Spleen (tissue), 11 donors: ENCODE measurements around the gene KCNQ5. TPM values are rescaled to one million over a fixed set of nuclear protein-coding genes. Genes with fewer than 3 reads are reported as not detected.

Source experiments
- DNase-seq: peaks from one replicate; pipeline ENCODE4 v3.0.0-alpha.2; 2020
- H3K27ac ChIP-seq, 8 donors: fragments of 200-600 bp; sonication (generic) in 7 of 8; 1 replicate in 4 of 8; 2 replicates in 4 of 8; pipeline versions ENCODE4 v1.5.0 to v1.8.0; 2016 to 2021; ENCODE audit warnings: inconsistent platforms in 4 of 8, mild to moderate bottlenecking in 4 of 8, moderate library complexity in 1 of 8
- H3K27me3 ChIP-seq, 7 donors: fragments of 200-600 bp; sonication (generic) in 6 of 7; replicated peaks in 1 of 7; 1 replicate in 4 of 7; 2 replicates in 3 of 7; pipeline versions ENCODE4 v1.5.0 to v1.8.0; 2016 to 2021; ENCODE audit warnings: inconsistent platforms in 3 of 7, mild to moderate bottlenecking in 1 of 7
- H3K36me3 ChIP-seq, 6 donors: fragments of 200-600 bp; sonication (generic) in 5 of 6; 1 replicate in 4 of 6; 2 replicates in 2 of 6; pipeline versions ENCODE4 v1.5.0 to v1.8.0; 2016 to 2021; ENCODE audit warnings: inconsistent platforms in 2 of 6
- H3K4me1 ChIP-seq, 6 donors: fragments of 200-600 bp; sonication (generic) in 5 of 6; 1 replicate in 3 of 6; 2 replicates in 3 of 6; pipeline versions ENCODE4 v1.5.0 to v1.8.0; 2016 to 2021; ENCODE audit warnings: inconsistent platforms in 3 of 6
- H3K4me3 ChIP-seq, 8 donors: fragments of 200-600 bp; sonication (generic) in 7 of 8; 1 replicate in 4 of 8; 2 replicates in 4 of 8; pipeline versions ENCODE4 v1.5.0 to v1.8.0; 2016 to 2021; ENCODE audit warnings: inconsistent platforms in 4 of 8, mild to moderate bottlenecking in 4 of 8, moderate library complexity in 2 of 8
- H3K9me3 ChIP-seq, 8 donors: fragments of 200-600 bp; sonication (generic) in 7 of 8; 1 replicate in 4 of 8; 2 replicates in 4 of 8; pipeline versions ENCODE4 v1.5.0 to v1.8.0; 2016 to 2021; ENCODE audit warnings: inconsistent platforms in 4 of 8
- CTCF ChIP-seq, 11 experiments: fragments of 200-600 bp in 7 of 11; fragments of 450-650 bp in 4 of 11; sonication (generic) in 4 of 11; IDR thresholded peaks in 8 of 11; conservative IDR thresholded peaks in 3 of 11; 1 replicate in 7 of 11; 2 replicates in 4 of 11; pipeline versions ENCODE4 v1.4.0 to v1.8.0; 2016 to 2021; ENCODE audit warnings: antibody characterized with exemption in 11 of 11, inconsistent platforms in 4 of 11, mild to moderate bottlenecking in 1 of 11
- POLR2A ChIP-seq, 3 donors: fragments of 450-650 bp; IDR thresholded peaks; one replicate each; pipeline ENCODE4 v1.5.1; 2017; ENCODE audit warnings: antibody characterized with exemption in 3 of 3, mild to moderate bottlenecking in 1 of 3
- POLR2AphosphoS5 ChIP-seq, 3 donors: sonication (generic); formaldehyde crosslinking; IDR thresholded peaks; one replicate each; pipeline ENCODE4 v1.5.1; 2017; ENCODE audit warnings: antibody characterized with exemption in 3 of 3
- WGBS, 5 donors: extraction: QIAGEN DNeasy Blood & Tissue Kit in 3 of 5; methylation state at CpG; one replicate each; pipeline versions ENCODE4 v1.1.5 to v1.1.7; 2013 to 2018; 5-methylcytosine and 5-hydroxymethylcytosine counted together
- intact Hi-C: fragments of 100-400 bp; cut with DNase I; formaldehyde crosslinking; loops from one replicate; pipeline ENCODE4 v1.15.0; 2023; ENCODE audit warnings: low total_unique reads
- polyA plus RNA-seq, 3 donors: library from polyadenylated mRNA; stranded (reverse); fragments of 200-250 nt; gene quantifications; one replicate each; pipeline ENCODE4 v1.2.1, GENCODE V29; 2013
- total RNA-seq, 7 donors: library from RNA; depleted of rRNA in 3 of 7; stranded (reverse); fragments of >200 nt in 3 of 7; fragmentation: NEBNext Ultra II Directional in 4 of 7; extraction: Animal tissue kit (Norgen Biotek cat#: 25700) in 4 of 7; gene quantifications; one replicate each; pipeline versions ENCODE4 v1.1.0 to v1.2.1, GENCODE V29; 2016 to 2021
- donor health status: healthy with polysubstance abuse.
- donor health status: DM: no; HTN: no; CAD: no; lungs with moderate emphysema.
- donor health status: DM: no; HTN: no; CAD: no.
- donor health status: Bipolar disorder and iron deficiency.
- donor health status: healthy.
- donor health status: DM: no; HTN: no; CAD: no.
- donor health status: DM: yes; HTN: yes; CAD: no.

The KCNQ5 gene
- total and polyA plus RNA-seq, 10 donors = 1.3 to 8.7 (median 4.4) TPM

DNA sequence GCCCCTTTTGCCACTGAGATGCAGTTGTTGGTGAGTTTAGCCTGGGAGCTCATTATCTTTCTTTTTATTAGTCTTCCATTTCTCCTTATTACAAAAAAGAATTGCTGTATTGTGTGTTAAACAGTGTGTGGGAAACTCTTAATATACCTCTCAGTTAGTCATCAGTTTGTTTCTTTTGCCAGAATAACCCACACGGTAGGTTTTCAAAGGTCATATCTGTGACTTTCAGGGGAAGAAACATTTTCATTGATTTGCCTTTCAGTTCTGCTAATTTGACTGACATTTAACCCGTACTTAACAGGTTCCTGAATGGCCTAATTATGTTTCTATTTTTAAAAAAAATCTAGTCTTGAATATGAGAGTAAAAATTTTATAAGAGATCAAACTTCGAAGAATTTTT is 458.1 kb downstream of the KCNQ5 start:
- WGBS, 5 donors = 38 to 69% (median 64%) methylated on average over 3 of the region's 3 CpGs
- Histone ChIP-seq H3K4me3 (no peak overlapping the region), H3K27ac (no peak overlapping the region), H3K27me3 (no peaks in the 10 kb centered on the region), H3K36me3 (no peaks in the 10 kb centered on the region), H3K4me1 (no peaks in the 10 kb centered on the region), H3K9me3 (no peaks in the 10 kb centered on the region)
- TF ChIP-seq POLR2AphosphoS5 (IDR thresholded peaks at IDR 0.05) = no peak
- TF ChIP-seq POLR2A (IDR thresholded peaks at IDR 0.05) = no peak
- no peak for TF ChIP-seq CTCF (IDR thresholded peaks at IDR 0.05 in 8 of 11, conservative IDR thresholded peaks at IDR 0.05 in 3 of 11)
- intact Hi-C loops = no loop called here
- DNase-seq = no peak

DNA sequence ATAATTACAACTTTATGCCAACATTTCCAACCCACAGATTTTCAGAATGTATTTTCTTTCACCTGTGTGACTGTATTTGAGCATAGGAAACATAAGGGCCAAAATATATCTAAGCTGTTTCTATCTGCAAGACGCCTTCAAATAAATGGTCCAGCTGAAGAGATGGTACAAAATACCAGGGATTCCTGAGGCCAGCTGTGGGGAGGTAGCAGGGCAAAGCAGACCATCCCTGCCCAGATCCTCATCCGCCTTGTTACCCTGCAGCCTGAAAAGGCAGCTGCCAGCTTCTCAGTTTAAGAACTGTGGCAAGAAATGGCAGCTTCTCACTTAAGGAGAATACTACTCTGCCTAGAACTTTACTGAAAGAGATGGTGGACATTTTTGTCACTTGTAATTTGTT is 460.1 kb downstream of the KCNQ5 start:
- Histone ChIP-seq H3K4me3 (no peak overlapping the region), H3K27ac (no peak overlapping the region), H3K9me3 (no peaks in the 10 kb centered on the region), H3K36me3 (no peaks in the 10 kb centered on the region), H3K27me3 (no peaks in the 10 kb centered on the region), H3K4me1 (no peaks in the 10 kb centered on the region)
- intact Hi-C loops = no loop called here
- WGBS, 5 donors = 77 to 91% (median 90%) methylated on average over 2 of the region's 2 CpGs
- TF ChIP-seq CTCF (IDR thresholded peaks at IDR 0.05 in 8 of 11, conservative IDR thresholded peaks at IDR 0.05 in 3 of 11) = no peak
- no peak for TF ChIP-seq POLR2A (IDR thresholded peaks at IDR 0.05)
- TF ChIP-seq POLR2AphosphoS5 (IDR thresholded peaks at IDR 0.05) = no peak
- DNase-seq = no peak

DNA sequence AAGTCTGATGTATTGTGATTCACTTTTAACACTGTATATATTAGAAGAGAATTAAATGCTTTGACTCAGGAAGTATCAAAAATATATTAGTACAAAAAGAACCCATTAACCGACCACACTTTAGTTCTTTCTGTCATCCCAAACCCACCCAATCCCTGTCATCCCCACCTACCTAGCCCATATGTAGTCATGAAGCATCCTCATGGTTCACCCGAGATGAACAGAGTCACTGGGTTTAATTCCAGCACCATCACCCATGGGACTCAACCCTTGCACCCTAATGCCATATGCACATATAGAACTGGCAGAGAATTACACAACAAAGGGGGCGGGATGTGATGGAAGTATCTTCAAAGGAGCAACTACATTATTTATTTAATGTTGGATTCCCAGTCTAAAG is 462.0 kb downstream of the KCNQ5 start:
- 82 to 91% (median 87%) methylated on average over 3 of the region's 3 CpGs for WGBS, 5 donors
- no peaks in the 10 kb centered on the region for H3K27me3 ChIP-seq
- H3K36me3 ChIP-seq = no peaks in the 10 kb centered on the region
- no peak overlapping the region for H3K27ac ChIP-seq
- no peak for DNase-seq
- H3K9me3 ChIP-seq = no peaks in the 10 kb centered on the region
- no peak for TF ChIP-seq POLR2AphosphoS5 (IDR thresholded peaks at IDR 0.05)
- no peak for TF ChIP-seq POLR2A (IDR thresholded peaks at IDR 0.05)
- no peak for TF ChIP-seq CTCF (IDR thresholded peaks at IDR 0.05 in 8 of 11, conservative IDR thresholded peaks at IDR 0.05 in 3 of 11)
- H3K4me3 ChIP-seq = no peak overlapping the region
- H3K4me1 ChIP-seq = no peaks in the 10 kb centered on the region
- intact Hi-C loops = no loop called here

DNA sequence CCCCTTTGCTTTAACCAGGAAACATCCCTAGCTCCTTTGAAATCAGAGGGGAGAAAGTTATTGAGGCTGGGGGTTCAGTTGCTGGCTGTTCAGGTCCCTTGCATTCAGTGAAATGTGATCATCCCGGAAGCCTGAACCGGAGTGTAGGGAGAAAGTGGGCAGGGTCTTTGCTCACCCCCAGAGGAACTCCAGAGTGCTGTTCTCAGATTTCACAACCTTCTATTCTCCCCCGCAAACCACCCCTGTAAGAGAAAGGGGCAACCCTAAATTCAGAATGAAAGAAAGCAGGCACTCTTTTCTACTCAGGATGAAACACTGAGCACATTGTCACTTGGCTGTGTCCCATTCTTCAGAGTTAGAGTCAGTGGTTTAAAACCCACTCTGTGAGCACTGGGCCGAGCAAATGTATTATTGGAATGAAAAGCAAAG is 463.6 kb downstream of the KCNQ5 start:
- peaks cover 0 to 2% (median 0%) of the 10 kb centered on the region in 8 donors for H3K9me3 ChIP-seq
- H3K4me3 ChIP-seq = no peak overlapping the region
- no peaks in the 10 kb centered on the region for H3K27me3 ChIP-seq
- TF ChIP-seq CTCF (IDR thresholded peaks at IDR 0.05 in 8 of 11, conservative IDR thresholded peaks at IDR 0.05 in 3 of 11) = no peak
- no peak for TF ChIP-seq POLR2A (IDR thresholded peaks at IDR 0.05)
- TF ChIP-seq POLR2AphosphoS5 (IDR thresholded peaks at IDR 0.05) = no peak
- no peaks in the 10 kb centered on the region for H3K4me1 ChIP-seq
- intact Hi-C loops = no loop called here
- no peak overlapping the region for H3K27ac ChIP-seq
- H3K36me3 ChIP-seq = no peaks in the 10 kb centered on the region
- 48 to 70% (median 60%) methylated on average over 4 of the region's 4 CpGs for WGBS, 5 donors
- DNase-seq = no peak
